Heart left ventricle (tissue), 13 donors: ENCODE data around the gene TTC32.

Source experiments
- CTCF ChIP-seq, 12 donors: fragments of 200-600 bp; sonication (generic) in 4 of 12; IDR thresholded peaks; one replicate each; pipeline versions ENCODE4 v1.5.0 to v1.8.0; 2018 to 2022; ENCODE audit warnings: antibody characterized with exemption in 12 of 12, mild to moderate bottlenecking in 5 of 12
- POLR2A ChIP-seq, 2 donors: fragments of 450-650 bp; IDR thresholded peaks; one replicate each; pipeline ENCODE4 v1.6.1; 2017; ENCODE audit warnings: antibody characterized with exemption in 2 of 2, mild to moderate bottlenecking in 2 of 2, moderate library complexity in 2 of 2
- donor health status: ischemic (EF 13 %, LVEDD 7.1; RV severe dilation, severe dysfunction).
- donor health status: DM: no; HTN: yes; CAD: no.
- donor health status: DM: no; HTN: no; CAD: no.
- donor health status: ischemic (EF 25% LVEDD 6.9; RV normal size, moderate dysfunction).
- donor health status: ischemic (EF 25% LVEDD 5.7; RV mildly dilated, moderate dysfunction).
- donor health status: ischemic (EF 35%, LVEDD 5.7; RV mildly dilated, moderate dysfunction).
- donor health status: nonischemic (EF 11% LVEDD 7.7; RV severe dilation, severe dysfunction).
- donor health status: DM: yes; HTN: yes; CAD: no.
- donor health status: PGD.
- donor health status: ischemic (EF 29% LVEDD 5.4; RV normal size, mild dysfunction).
- donor health status: nonischemic (EF 23%, LVEDD 6.1; RV moderate dilation, normal function).

DNA sequence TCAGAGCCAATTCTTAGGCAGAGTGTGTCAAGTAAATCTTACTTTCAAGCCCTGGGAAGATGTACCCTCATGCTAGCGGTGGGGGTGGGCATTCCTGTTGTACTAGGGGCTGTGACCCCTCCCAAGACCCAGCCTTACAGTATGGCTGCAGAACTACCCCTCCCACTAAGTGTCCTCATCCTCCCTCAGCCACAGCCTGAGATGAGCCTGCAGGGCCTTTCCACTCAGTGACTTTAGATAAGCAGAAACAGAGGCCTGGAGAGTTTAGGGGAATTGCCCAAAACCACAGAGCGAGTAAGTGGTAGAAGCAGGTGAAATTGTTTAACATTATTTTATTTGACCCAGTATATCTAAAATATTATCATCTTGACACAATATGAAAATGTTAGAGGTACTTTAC lies 36.6 kb downstream of the TTC32 start:
- TF ChIP-seq CTCF (IDR thresholded peaks at IDR 0.05) (no peak), POLR2A (IDR thresholded peaks at IDR 0.05) (no peak)
